GM12892 (cell line): Measurements from ENCODE around the gene CD55.

Source experiments
- POLR2A ChIP-seq: IDR thresholded peaks from 2 replicates; pipeline ENCODE4 v1.6.1; 2011; ENCODE audit warnings: low read depth, low read length, control low read depth
- TAF1 ChIP-seq: IDR thresholded peaks from 2 replicates; pipeline ENCODE4 v1.6.1; 2011; ENCODE audit warnings: low read depth, mild to moderate bottlenecking, control low read depth, low read length, borderline replicate concordance

GRCh38 chr1:207401578-207401977 lies 80.1 kb downstream of the CD55 start:
- no peak for TF ChIP-seq POLR2A
- no peak for TF ChIP-seq TAF1
